Measurements from ENCODE around the gene GAGE12J. TPM values are rescaled to one million over a fixed set of nuclear protein-coding genes. Genes with fewer than 3 reads are reported as not detected.
"Not testable (repeated sequence)": the region's sequence is repeated elsewhere in the genome, so short reads cannot be mapped to it uniquely, and the experiment has no call there.

GAGE12J gene
- total RNA-seq, 1 experiment from 2014 or later, result not detected

DNA sequence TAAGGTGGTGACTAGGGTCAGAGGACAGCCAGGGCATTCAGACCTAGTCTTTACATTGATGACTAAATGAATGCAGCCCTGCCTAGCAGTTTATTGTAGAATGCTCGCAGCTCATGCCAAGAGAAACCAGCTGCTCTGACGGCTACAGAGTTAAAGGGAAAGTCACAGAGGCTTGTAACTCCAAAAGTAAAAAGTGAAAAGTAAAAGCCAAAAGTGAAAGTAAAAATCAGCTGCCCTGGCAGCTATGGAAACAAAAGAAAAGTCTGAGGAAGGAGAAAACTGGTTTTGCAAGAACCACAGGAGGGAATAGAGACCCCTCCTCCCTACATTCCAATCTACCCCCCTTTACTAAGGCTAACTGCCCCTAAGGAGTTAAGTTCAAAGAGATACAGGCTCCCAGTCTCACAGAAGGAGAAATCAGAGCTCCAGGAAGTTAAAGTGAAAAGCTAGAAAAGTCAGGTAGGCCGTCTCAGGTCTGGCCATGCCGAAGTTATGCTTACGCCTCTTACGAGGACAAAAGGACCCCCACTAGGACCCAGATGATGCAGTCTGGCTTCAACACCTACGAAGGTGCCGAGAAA is 12.3 kb upstream of the GAGE12J start:
- no peak for DNase-seq (ENCODE audit: extremely low read depth, low read depth)

GRCh38 chrX:49310371-49310770 is 11.5 kb upstream of the GAGE12J start:
- DNase-seq (ENCODE audit: extremely low read depth, low read depth), result no peak

DNA sequence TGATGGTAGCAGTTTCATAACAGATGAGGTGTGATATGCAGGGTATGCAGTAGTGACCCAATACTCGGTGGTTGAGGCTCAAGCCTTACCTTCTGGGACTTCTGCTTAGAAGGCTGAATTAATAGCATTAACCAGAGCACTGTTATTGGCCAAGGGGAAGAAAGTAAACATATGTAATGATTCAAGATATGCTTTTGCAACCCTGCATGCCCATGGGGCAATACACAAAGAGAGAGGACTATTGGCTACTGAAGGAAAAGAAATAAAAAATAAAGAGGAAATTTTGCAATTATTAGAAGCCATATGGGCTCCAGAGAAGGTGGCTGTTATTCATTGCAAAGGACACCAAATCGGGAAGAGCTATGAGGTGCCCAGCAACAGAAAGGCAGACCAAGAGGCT is 9.7 kb upstream of the GAGE12J start:
- DNase-seq (ENCODE audit: extremely low read depth, low read depth), result no peak

DNA sequence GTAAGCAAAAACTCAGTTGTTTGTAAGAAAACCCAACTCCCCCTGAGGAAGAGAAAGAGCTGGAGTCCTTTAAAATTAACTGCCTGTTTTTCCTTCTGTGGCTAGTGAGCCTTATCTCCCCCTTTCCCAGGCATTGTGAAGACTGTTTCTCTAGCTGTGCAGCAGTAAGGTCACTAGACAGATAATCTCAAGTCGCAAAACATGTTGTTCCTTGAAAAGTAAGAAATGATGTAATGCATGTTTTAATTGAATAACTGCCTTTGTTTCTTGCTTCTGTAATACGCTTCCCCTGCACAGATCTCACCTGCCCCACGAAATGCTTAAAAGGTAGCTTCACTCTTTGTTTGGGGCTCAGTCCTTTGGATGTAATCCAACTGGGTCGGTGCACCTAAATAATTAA is 5.8 kb upstream of the GAGE12J start:
- no peak for DNase-seq (ENCODE audit: extremely low read depth, low read depth)

DNA sequence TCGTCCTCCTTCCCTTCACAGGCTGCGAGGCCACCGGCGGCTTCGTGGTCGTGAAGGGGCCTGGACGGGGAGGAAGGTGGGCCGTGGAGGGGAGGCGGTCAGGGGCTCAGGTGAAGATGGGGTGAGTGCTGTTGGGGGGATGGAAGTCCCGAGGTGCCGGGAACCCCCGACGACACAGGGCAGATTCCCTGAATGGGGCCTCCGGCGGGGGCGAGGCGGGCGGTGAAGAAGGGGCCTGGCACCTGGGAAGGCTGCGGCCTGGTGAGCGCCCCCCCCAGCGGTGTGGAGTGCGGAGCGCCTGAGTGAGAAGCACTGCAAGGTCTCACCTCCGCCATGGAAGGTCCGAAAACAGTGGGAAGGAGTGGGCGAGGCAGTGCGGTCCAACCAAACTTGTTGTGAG is 429 bp downstream of the GAGE12J start:
- DNase-seq (ENCODE audit: extremely low read depth, low read depth), result not testable (repeated sequence)

- not testable (repeated sequence) for DNase-seq (ENCODE audit: extremely low read depth, low read depth)
These were observed 1.9 kb downstream of the GAGE12J start for GRCh38 chrX:49323735-49324134.

GRCh38 chrX:49330421-49330820 is 8.6 kb downstream of the GAGE12J start:
- DNase-seq (ENCODE audit: extremely low read depth, low read depth), result not testable (repeated sequence)

DNA sequence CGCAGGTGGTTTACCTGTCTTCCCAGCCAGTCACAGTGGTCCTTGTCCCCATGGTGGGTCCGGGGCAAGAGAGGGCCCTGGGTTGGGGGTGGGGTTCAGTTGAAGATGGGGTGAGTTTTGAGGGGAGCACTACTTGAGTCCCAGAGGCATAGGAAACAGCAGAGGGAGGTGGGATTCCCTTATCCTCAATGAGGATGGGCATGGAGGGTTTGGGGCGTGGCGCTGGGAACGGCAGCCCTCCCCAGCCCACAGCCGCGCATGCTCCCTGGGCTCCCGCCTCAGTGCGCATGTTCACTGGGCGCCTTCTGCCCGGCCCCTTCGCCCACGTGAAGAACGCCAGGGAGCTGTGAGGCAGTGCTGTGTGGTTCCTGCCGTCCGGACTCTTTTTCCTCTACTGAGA is 9.4 kb downstream of the GAGE12J start, which contains the start of gene GAGE13:
TSS of gene GAGE13 (plus strand) at position 301 of the 400 bp plus-strand sequence. CDS start 1,156 bp downstream, outside the sequence.
- not testable (repeated sequence) for DNase-seq (ENCODE audit: extremely low read depth, low read depth)

- DNase-seq (ENCODE audit: extremely low read depth, low read depth), result not testable (repeated sequence)
These were observed 10.0 kb downstream of the GAGE12J start for GRCh38 chrX:49331841-49332240.

DNA sequence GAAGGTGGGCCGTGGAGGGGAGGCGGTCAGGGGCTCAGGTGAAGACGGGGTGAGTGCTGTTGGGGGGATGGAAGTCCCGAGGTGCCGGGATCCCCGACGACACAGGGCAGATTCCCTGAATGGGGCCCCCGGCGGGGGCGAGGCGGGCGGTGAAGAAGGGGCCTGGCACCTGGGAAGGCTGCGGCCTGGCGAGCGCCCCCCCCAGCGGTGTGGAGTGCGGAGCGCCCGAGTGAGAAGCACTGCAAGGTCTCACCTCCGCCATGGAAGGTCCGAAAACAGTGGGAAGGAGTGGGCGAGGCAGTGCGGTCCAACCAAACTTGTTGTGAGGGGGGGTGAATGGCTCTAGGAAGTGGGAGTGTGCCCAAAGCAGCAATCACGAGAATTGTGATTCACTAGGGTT is 19.6 kb downstream of the GAGE12J start:
- DNase-seq (ENCODE audit: extremely low read depth, low read depth), result not testable (repeated sequence)

DNA sequence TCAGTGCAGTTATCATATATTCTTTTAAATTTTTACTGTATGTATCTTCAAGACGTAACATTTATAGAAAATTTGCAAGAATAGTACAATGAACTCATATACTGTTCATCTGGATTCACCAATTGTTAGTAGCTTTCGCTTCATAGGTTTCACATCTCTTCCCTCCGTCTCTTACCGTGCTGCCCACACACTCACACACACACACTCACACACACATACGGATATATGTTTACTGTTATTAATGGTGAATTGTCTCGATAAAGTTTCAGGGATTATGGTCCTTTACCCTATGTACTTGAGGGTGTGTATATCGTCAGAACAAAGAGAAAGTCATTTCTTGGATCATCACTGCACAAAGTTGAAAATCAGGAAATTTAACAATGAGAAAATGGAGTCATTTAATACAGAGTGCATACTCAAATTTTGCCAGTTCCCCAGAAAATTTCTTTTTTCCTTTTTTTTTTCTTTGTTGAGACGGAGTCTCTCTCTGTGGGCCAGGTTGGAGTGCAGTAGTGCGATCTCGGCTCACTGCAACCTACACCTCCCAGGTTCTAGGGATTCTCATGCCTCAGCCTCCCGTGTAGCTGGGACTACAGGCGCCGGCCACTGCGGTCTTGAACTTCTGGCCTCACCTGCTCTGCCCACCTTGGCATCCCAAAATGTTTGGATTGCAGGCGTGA is 22.8 kb downstream of the GAGE12J start:
- not testable (repeated sequence) for DNase-seq (ENCODE audit: extremely low read depth, low read depth)

DNA sequence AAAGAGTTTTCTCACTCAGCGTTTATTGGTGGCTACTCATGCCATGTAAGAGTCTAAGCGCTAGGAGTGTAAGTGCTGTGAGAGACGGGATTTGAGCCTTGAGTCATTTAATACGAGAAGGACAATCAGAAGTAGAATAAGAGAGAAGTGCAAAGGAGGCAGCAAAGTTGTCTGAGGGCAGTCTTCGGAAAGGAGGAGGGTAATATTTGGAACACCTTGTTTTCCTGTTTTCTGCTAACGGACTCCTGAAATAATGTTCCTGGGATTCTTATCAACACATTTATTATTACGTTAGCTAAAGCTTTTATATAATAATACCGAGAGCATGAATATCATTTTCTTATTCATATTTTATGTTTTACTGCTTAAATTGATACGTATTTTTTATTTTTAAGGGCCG is 23.6 kb downstream of the GAGE12J start:
- DNase-seq (ENCODE audit: extremely low read depth, low read depth), result not testable (repeated sequence)

DNA sequence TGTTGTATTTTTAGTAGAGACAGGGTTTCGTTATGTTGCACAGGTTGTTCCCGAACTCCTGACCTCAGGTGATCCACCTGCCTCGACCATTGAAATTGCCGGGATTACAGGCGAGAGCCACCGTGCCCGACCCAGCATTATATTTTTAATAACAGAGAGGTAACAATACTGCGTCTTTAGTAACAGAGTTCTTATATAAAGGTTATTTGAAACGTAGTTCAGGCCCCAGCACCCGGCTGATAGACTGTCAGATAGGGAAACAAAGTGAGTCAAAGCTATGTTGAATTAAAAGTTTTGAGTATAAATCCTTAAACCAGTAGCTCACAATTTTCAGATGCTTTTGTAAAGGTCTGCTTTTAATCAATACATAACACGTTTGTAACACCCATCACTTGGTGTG is 24.3 kb downstream of the GAGE12J start:
- not testable (repeated sequence) for DNase-seq (ENCODE audit: extremely low read depth, low read depth)

Other genes starting within 250 kb of the GAGE12J start
- 8.1 and 11.1 TPM in 2 replicates for gene PRAF2, start 248.0 kb upstream of the GAGE12J start, total RNA-seq (2014; rRNA removed; shearing (Covaris generic))
- gene WDR45, start 242.2 kb upstream of the GAGE12J start, total RNA-seq (2014; rRNA removed; shearing (Covaris generic)), result 85.0 and 104 TPM in 2 replicates
- gene GPKOW, start 198.3 kb upstream of the GAGE12J start, total RNA-seq (2014; rRNA removed; shearing (Covaris generic)), result 30.6 and 31.7 TPM in 2 replicates
- gene MAGIX, start 159.3 kb upstream of the GAGE12J start, total RNA-seq (2014; rRNA removed; shearing (Covaris generic)), result 0.89 and 2.4 TPM in 2 replicates
- gene PLP2, start 150.1 kb upstream of the GAGE12J start, total RNA-seq (2014; rRNA removed; shearing (Covaris generic)), result 238 and 249 TPM in 2 replicates
- gene PRICKLE3, start 135.7 kb upstream of the GAGE12J start, total RNA-seq (2014; rRNA removed; shearing (Covaris generic)), result 11.0 and 13.3 TPM in 2 replicates
- 0.89 and 0.92 TPM in 2 replicates for gene SYP, start 121.8 kb upstream of the GAGE12J start, total RNA-seq (2014; rRNA removed; shearing (Covaris generic))
- 0.05 TPM in 1 of 2 replicates, not detected in the other for gene CACNA1F, start 88.7 kb upstream of the GAGE12J start, total RNA-seq (2014; rRNA removed; shearing (Covaris generic))
- 19.5 and 23.2 TPM in 2 replicates for gene CCDC22, start 86.6 kb upstream of the GAGE12J start, total RNA-seq (2014; rRNA removed; shearing (Covaris generic))
- 0.09 and 0.10 TPM in 2 replicates for gene FOXP3, start 57.3 kb upstream of the GAGE12J start, total RNA-seq (2014; rRNA removed; shearing (Covaris generic))
- 7.3 and 7.9 TPM in 2 replicates for gene PPP1R3F, start 52.2 kb upstream of the GAGE12J start, total RNA-seq (2014; rRNA removed; shearing (Covaris generic))
- not detected in 2 replicates for gene GAGE10, start 18.4 kb upstream of the GAGE12J start, total RNA-seq (2014; rRNA removed; shearing (Covaris generic))
- not detected in 2 replicates for gene GAGE13, start 9.5 kb downstream of the GAGE12J start, total RNA-seq (2014; rRNA removed; shearing (Covaris generic))
- gene GAGE12C, start 210.1 kb downstream of the GAGE12J start, total RNA-seq (2014; rRNA removed; shearing (Covaris generic)), result not detected in 2 replicates
- not detected in 2 replicates for gene GAGE12D, start 219.7 kb downstream of the GAGE12J start, total RNA-seq (2014; rRNA removed; shearing (Covaris generic))
- gene GAGE12E, start 229.3 kb downstream of the GAGE12J start, total RNA-seq (2014; rRNA removed; shearing (Covaris generic)), result not detected in 2 replicates
- gene GAGE12F, start 238.8 kb downstream of the GAGE12J start, total RNA-seq (2014; rRNA removed; shearing (Covaris generic)), result not detected in 2 replicates
- gene GAGE12G, start 248.4 kb downstream of the GAGE12J start, total RNA-seq (2014; rRNA removed; shearing (Covaris generic)), result not detected in 2 replicates